ENCODE results near the gene ENTREP1.

- TF ChIP-seq CTCF (IDR thresholded peaks at IDR 0.05) (no peak), POLR2A (IDR thresholded peaks at IDR 0.05) (no peak)
Observed at GRCh38 chr9:69391946-69392345, 66.9 kb downstream of the ENTREP1 start.

Data from body of pancreas (tissue), 4 donors.